GM20431 (cell line): ENCODE data around the gene FLT4.

Experiments used
- in situ Hi-C: fragments of 300-500 bp; cut with MseI, MboI; formaldehyde crosslinking; loops from one replicate; pipeline ENCODE4 v1.15.0; 2020; ENCODE audit warnings: low sequenced_read_pairs; ENCODE audit not compliant: unreplicated experiment

Gene FLT4

GRCh38 chr5:180611140-180611850 is 38.1 kb downstream of the FLT4 start:
- in situ Hi-C loops = no loop called here

- in situ Hi-C loops = no loop called here
These were observed 39.4 kb downstream of the FLT4 start for GRCh38 chr5:180609817-180610550.

GRCh38 chr5:180609386-180609785 is 40.0 kb downstream of the FLT4 start:
- in situ Hi-C loops = no loop called here

GRCh38 chr5:180608572-180609310 is 40.7 kb downstream of the FLT4 start:
- in situ Hi-C loops = no loop called here

- in situ Hi-C loops = no loop called here
These were observed 41.4 kb downstream of the FLT4 start for GRCh38 chr5:180607861-180608571.

GRCh38 chr5:180606215-180606785 is 43.1 kb downstream of the FLT4 start:
- in situ Hi-C loops = no loop called here

- in situ Hi-C loops = no loop called here
These were observed 43.7 kb downstream of the FLT4 start for GRCh38 chr5:180605554-180606214.

- in situ Hi-C loops = no loop called here
These were observed 45.1 kb downstream of the FLT4 start for GRCh38 chr5:180604271-180604670.

GRCh38 chr5:180603076-180603594 is 46.3 kb downstream of the FLT4 start:
- in situ Hi-C loops = no loop called here

- in situ Hi-C loops = no loop called here
These were observed 46.8 kb downstream of the FLT4 start for GRCh38 chr5:180602481-180603075.

GRCh38 chr5:180601591-180602480 is 47.6 kb downstream of the FLT4 start:
- in situ Hi-C loops = no loop called here

GRCh38 chr5:180600554-180601041 is 48.8 kb downstream of the FLT4 start:
- in situ Hi-C loops = no loop called here

- in situ Hi-C loops = no loop called here
These were observed 49.3 kb downstream of the FLT4 start for GRCh38 chr5:180599981-180600553.

- in situ Hi-C loops = no loop called here
These were observed 49.8 kb downstream of the FLT4 start for GRCh38 chr5:180599590-180599914.

- in situ Hi-C loops = no loop called here
These were observed 50.4 kb downstream of the FLT4 start for GRCh38 chr5:180598797-180599589.

GRCh38 chr5:180598316-180598701 is 51.1 kb downstream of the FLT4 start:
- in situ Hi-C loops = no loop called here

GRCh38 chr5:180596668-180597231 is 52.6 kb downstream of the FLT4 start:
- in situ Hi-C loops = no loop called here
